Sigmoid colon (tissue), 4 donors: ENCODE results near the gene GET3.

Experiments
- POLR2AphosphoS5 ChIP-seq, 4 donors: sonication (generic); formaldehyde crosslinking; IDR thresholded peaks; one replicate each; pipeline ENCODE4 v1.6.1; 2017; ENCODE audit warnings: antibody characterized with exemption in 4 of 4
- TF ChIP-seq, protein P1 (sequence below), 4 experiments: fragments of 450-650 bp in 3 of 4; fragments of 200-600 bp in 1 of 4; IDR thresholded peaks; one replicate each; pipeline ENCODE4 v1.5.1; 2016 to 2019; ENCODE audit warnings: antibody characterized with exemption in 4 of 4, mild to moderate bottlenecking in 3 of 4, moderate library complexity in 2 of 4

GRCh38 chr19:12720851-12721655, 16.2 kb upstream of the GET3 start:
- TF ChIP-seq, protein P1, sequence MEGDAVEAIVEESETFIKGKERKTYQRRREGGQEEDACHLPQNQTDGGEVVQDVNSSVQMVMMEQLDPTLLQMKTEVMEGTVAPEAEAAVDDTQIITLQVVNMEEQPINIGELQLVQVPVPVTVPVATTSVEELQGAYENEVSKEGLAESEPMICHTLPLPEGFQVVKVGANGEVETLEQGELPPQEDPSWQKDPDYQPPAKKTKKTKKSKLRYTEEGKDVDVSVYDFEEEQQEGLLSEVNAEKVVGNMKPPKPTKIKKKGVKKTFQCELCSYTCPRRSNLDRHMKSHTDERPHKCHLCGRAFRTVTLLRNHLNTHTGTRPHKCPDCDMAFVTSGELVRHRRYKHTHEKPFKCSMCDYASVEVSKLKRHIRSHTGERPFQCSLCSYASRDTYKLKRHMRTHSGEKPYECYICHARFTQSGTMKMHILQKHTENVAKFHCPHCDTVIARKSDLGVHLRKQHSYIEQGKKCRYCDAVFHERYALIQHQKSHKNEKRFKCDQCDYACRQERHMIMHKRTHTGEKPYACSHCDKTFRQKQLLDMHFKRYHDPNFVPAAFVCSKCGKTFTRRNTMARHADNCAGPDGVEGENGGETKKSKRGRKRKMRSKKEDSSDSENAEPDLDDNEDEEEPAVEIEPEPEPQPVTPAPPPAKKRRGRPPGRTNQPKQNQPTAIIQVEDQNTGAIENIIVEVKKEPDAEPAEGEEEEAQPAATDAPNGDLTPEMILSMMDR (IDR thresholded peaks at IDR 0.05), result no peak
- TF ChIP-seq POLR2AphosphoS5 (IDR thresholded peaks at IDR 0.05), result no peak
